Choroid plexus epithelial cell (primary cell): Measurements from ENCODE around the gene SMYD5.

Experiments used
- DNase-seq: peaks from one replicate; pipeline ENCODE4 v3.0.0-alpha.2; 2010; ENCODE audit warnings: low read depth
- H3K4me3 ChIP-seq: 2 replicates; pipeline ENCODE4 v1.5.1; 2011; ENCODE audit warnings: low read depth, mild to moderate bottlenecking, control low read depth, low read length, moderate library complexity
- TF ChIP-seq, protein P1 (sequence below): conservative IDR thresholded peaks from 2 replicates; pipeline ENCODE4 v1.5.1; 2011; ENCODE audit warnings: low read depth, mild to moderate bottlenecking, control low read depth, inconsistent platforms, low read length, moderate library complexity

Gene SMYD5

DNA sequence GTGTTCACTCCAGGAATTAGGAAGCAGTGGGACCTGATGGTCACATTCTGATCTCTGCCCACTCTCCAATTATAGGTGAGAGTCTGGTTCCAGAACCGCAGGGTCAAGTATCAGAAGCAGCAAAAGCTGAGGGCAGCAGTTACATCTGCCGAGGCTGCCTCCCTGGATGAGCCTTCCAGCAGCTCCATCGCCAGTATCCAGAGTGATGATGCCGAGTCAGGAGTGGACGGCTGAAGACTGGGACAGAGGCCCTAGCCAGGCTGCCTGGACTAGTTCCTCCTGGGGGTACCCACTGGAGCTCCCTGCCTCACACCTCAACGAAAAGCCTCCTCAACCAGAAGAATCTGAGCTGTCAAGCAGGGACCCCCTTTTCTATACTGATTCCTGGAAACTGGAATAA lies 3.3 kb upstream of the SMYD5 start:
- DNase-seq = no peak
- TF ChIP-seq, protein P1, sequence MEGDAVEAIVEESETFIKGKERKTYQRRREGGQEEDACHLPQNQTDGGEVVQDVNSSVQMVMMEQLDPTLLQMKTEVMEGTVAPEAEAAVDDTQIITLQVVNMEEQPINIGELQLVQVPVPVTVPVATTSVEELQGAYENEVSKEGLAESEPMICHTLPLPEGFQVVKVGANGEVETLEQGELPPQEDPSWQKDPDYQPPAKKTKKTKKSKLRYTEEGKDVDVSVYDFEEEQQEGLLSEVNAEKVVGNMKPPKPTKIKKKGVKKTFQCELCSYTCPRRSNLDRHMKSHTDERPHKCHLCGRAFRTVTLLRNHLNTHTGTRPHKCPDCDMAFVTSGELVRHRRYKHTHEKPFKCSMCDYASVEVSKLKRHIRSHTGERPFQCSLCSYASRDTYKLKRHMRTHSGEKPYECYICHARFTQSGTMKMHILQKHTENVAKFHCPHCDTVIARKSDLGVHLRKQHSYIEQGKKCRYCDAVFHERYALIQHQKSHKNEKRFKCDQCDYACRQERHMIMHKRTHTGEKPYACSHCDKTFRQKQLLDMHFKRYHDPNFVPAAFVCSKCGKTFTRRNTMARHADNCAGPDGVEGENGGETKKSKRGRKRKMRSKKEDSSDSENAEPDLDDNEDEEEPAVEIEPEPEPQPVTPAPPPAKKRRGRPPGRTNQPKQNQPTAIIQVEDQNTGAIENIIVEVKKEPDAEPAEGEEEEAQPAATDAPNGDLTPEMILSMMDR = no peak
- H3K4me3 ChIP-seq = no peak overlapping the region

DNA sequence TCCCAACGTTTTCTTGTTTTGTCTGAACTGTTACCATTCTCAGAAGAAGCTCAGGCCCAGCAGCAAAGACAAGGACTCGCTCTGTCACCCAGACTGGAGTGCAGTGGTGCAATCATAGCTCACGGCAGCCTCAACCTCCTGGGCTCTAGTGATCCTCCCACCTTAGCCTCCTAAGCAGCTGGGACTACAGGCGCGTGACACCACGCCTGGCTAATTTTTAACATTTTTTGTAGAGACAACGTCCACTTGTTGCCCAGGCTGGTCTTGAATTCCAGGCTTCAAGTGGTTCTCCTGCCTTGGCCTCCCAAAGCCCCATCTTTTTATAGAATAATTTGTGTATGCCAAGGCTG lies 2.0 kb upstream of the SMYD5 start:
- TF ChIP-seq, protein P1 = no peak
- DNase-seq = no peak
- no peak overlapping the region for H3K4me3 ChIP-seq

GRCh38 chr2:73212448-73213176 lies 1.4 kb upstream of the SMYD5 start:
- peak; percentile 90 for DNase-seq
- TF ChIP-seq, protein P1 = peak; percentile 96
- no peak overlapping the region for H3K4me3 ChIP-seq

GRCh38 chr2:73215254-73215653 lies 1.2 kb downstream of the SMYD5 start:
- TF ChIP-seq, protein P1 = no peak
- H3K4me3 ChIP-seq = no peak overlapping the region
- no peak for DNase-seq

DNA sequence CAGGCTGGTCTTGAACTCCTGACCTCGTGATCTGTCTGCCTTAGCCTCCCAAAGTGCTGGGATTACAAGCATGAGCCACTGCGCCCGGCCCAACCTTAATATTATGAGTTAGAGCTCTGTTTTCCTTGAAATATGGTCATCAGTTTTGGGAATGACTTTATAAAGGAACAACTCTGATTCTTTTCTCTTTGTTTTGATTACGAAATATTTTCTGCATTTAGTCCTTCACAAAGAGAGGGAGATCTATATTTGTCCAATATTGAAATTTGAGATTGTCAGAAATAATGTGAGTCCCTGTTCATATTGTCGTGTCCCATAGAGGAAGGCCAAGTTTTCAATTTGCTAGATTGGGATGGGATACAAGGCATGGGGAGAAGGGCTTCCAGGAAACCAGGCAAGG lies 3.1 kb downstream of the SMYD5 start:
- no peak for DNase-seq

DNA sequence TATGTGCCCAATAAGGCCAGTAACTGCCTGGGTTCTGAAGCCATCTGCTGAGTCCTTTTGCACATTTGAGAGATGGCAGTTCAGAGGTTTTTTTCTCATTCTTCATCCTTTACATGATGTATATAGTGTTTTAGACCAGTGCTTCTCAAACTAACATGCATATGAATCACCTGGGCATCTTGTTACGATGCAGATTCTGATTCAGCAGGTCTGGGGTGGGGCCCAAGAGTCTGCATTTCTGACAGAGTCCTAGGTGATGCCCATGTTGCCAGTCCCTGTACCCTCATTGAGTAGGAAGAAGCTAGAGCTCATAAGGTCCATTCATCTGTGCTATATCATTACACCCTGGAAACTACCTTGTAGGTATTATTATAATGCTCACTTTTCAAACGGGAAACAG lies 3.8 kb downstream of the SMYD5 start:
- no peak overlapping the region for H3K4me3 ChIP-seq
- no peak for DNase-seq
- TF ChIP-seq, protein P1 = no peak

More for the DNA sequence above, 3.1 kb downstream of the SMYD5 start:
- TF ChIP-seq, protein P1 = no peak
- H3K4me3 ChIP-seq = no peak overlapping the region

- DNase-seq = peak; percentile 40
- no peak overlapping the region for H3K4me3 ChIP-seq
- TF ChIP-seq, protein P1 = no peak
These were observed 4.3 kb downstream of the SMYD5 start for GRCh38 chr2:73218298-73218697.
